Esophagus squamous epithelium (tissue), 5 donors: Measurements from ENCODE around the gene OVCH1. TPM values are rescaled to one million over a fixed set of nuclear protein-coding genes. Genes with fewer than 3 reads are reported as not detected.
"Not testable (repeated sequence)": the region's sequence is repeated elsewhere in the genome, so short reads cannot be mapped to it uniquely, and the experiment has no call there.

Experiments used
- DNase-seq: peaks from one replicate; lab custom pipeline; 2025; lab: John Stamatoyannopoulos, UW
- H3K27ac ChIP-seq, 4 donors: fragments of 200-600 bp; sonication (generic); one replicate each; pipeline ENCODE4 v1.5.1; 2016 to 2019; ENCODE audit warnings: mild to moderate bottlenecking in 1 of 4
- H3K27me3 ChIP-seq, 4 donors: fragments of 200-600 bp; sonication (generic); 1 replicate in 3 of 4; 2 replicates in 1 of 4; pipeline versions ENCODE4 v1.5.1 to v1.6.0; 2017 to 2021; ENCODE audit warnings: antibody characterized with exemption in 1 of 4
- H3K36me3 ChIP-seq, 3 donors: fragments of 200-600 bp; sonication (generic); one replicate each; pipeline ENCODE4 v1.5.1; 2016 to 2019
- H3K4me1 ChIP-seq, 3 donors: fragments of 200-600 bp; sonication (generic); one replicate each; pipeline ENCODE4 v1.5.1; 2017 to 2019
- H3K4me3 ChIP-seq, 4 donors: fragments of 200-600 bp; sonication (generic); 1 replicate in 3 of 4; 2 replicates in 1 of 4; pipeline ENCODE4 v1.5.1; 2016 to 2019; ENCODE audit warnings: mild to moderate bottlenecking in 2 of 4, moderate library complexity in 1 of 4
- H3K9me3 ChIP-seq, 3 donors: fragments of 200-600 bp; sonication (generic); one replicate each; pipeline ENCODE4 v1.5.1; 2016 to 2019
- CTCF ChIP-seq, 6 experiments: fragments of 450-650 bp in 4 of 6; fragments of 200-600 bp in 2 of 6; sonication (generic) in 2 of 6; IDR thresholded peaks; one replicate each; pipeline ENCODE4 v1.5.1; 2016 to 2019; ENCODE audit warnings: antibody characterized with exemption in 6 of 6, mild to moderate bottlenecking in 4 of 6, moderate library complexity in 4 of 6
- POLR2A ChIP-seq, 4 donors: fragments of 450-650 bp; IDR thresholded peaks; one replicate each; pipeline ENCODE4 v1.6.1; 2017; ENCODE audit warnings: antibody characterized with exemption in 4 of 4, mild to moderate bottlenecking in 4 of 4, moderate library complexity in 3 of 4
- WGBS, 2 donors: methylation state at CpG; one replicate each; pipeline ENCODE4 v1.1.5; 2018; 5-methylcytosine and 5-hydroxymethylcytosine counted together
- intact Hi-C: fragments of 100-400 bp; cut with DNase I; formaldehyde crosslinking; loops from one replicate; pipeline ENCODE4 v1.15.0; 2022
- total RNA-seq, 4 donors: library from RNA; depleted of rRNA; stranded (reverse); fragments of >200 nt; gene quantifications; one replicate each; pipeline ENCODE4 v1.1.0, GENCODE V29; 2016
- donor health status: DM: yes; HTN: yes; CAD: no.

Gene OVCH1
- total RNA-seq, 4 donors from 2014 or later, result 0.38 TPM; not detected in 3

GRCh38 chr12:29447285-29447975, 50.1 kb downstream of the OVCH1 start:
- no peak overlapping the region for H3K27ac ChIP-seq
- H3K4me3 ChIP-seq, result no peak overlapping the region
- WGBS, 2 donors, result 60 to 61% methylated on average over 2 of the region's 2 CpGs
- DNase-seq, result no peak
- no peaks in the 10 kb centered on the region for H3K9me3 ChIP-seq
- H3K27me3 ChIP-seq, result no peaks in the 10 kb centered on the region
- TF ChIP-seq CTCF (IDR thresholded peaks at IDR 0.05) (no peak), POLR2A (IDR thresholded peaks at IDR 0.05) (no peak)
- no peaks in the 10 kb centered on the region for H3K36me3 ChIP-seq
- intact Hi-C loops, result no loop called here
- no peaks in the 10 kb centered on the region for H3K4me1 ChIP-seq

- H3K27ac ChIP-seq, result no peak overlapping the region
- no peaks in the 10 kb centered on the region for H3K9me3 ChIP-seq
- TF ChIP-seq POLR2A (IDR thresholded peaks at IDR 0.05) (no peak), CTCF (IDR thresholded peaks at IDR 0.05) (no peak)
- WGBS, 2 donors, result 77 to 79% methylated on average over 4 of the region's 4 CpGs
- no peaks in the 10 kb centered on the region for H3K27me3 ChIP-seq
- no peak for DNase-seq
- no peaks in the 10 kb centered on the region for H3K4me1 ChIP-seq
- no peaks in the 10 kb centered on the region for H3K36me3 ChIP-seq
- intact Hi-C loops, result no loop called here
- no peak overlapping the region for H3K4me3 ChIP-seq
Measured at GRCh38 chr12:29439506-29439905, 58.0 kb downstream of the OVCH1 start.

GRCh38 chr12:29438752-29439408, 58.6 kb downstream of the OVCH1 start:
- no peak for TF ChIP-seq CTCF (IDR thresholded peaks at IDR 0.05)
- TF ChIP-seq POLR2A (IDR thresholded peaks at IDR 0.05), result no peak
- 46 to 57% methylated on average over 1 of the region's 1 CpG for WGBS, 2 donors
- H3K4me1 ChIP-seq, result no peaks in the 10 kb centered on the region

GRCh38 chr12:29437575-29437974, 59.9 kb downstream of the OVCH1 start:
- no peak overlapping the region for H3K4me3 ChIP-seq
- no peaks in the 10 kb centered on the region for H3K36me3 ChIP-seq
- H3K27me3 ChIP-seq, result no peaks in the 10 kb centered on the region
- no peaks in the 10 kb centered on the region for H3K9me3 ChIP-seq
- TF ChIP-seq CTCF (IDR thresholded peaks at IDR 0.05) (no peak), POLR2A (IDR thresholded peaks at IDR 0.05) (no peak)
- H3K27ac ChIP-seq, result no peak overlapping the region
- intact Hi-C loops, result no loop called here
- DNase-seq, result no peak
- H3K4me1 ChIP-seq, result no peaks in the 10 kb centered on the region

More at GRCh38 chr12:29438752-29439408, 58.6 kb downstream of the OVCH1 start:
- intact Hi-C loops, result no loop called here
- Histone ChIP-seq H3K27me3 (no peaks in the 10 kb centered on the region), H3K9me3 (no peaks in the 10 kb centered on the region), H3K36me3 (no peaks in the 10 kb centered on the region), H3K4me3 (no peak overlapping the region), H3K27ac (no peak overlapping the region)
- DNase-seq, result no peak

- H3K9me3 ChIP-seq, DNase-seq, intact Hi-C loops, H3K27ac ChIP-seq, H3K27me3 ChIP-seq, H3K4me1 ChIP-seq, H3K4me3 ChIP-seq, H3K36me3 ChIP-seq: not testable (repeated sequence)
- 88 to 89% methylated on average over 8 to 10 of the region's 10 CpGs for WGBS, 2 donors
Measured at GRCh38 chr12:29436815-29437214, 60.7 kb downstream of the OVCH1 start.
